ENCODE data around the gene DAB1. TPM values are rescaled to one million over a fixed set of nuclear protein-coding genes. Genes with fewer than 3 reads are reported as not detected.

DAB1 gene
- total RNA-seq, 2 experiments from 2014 or later, result 0.52 to 0.61 TPM

- Mint-ChIP-seq H3K4me3 (no peak overlapping the region), H3K27ac (no peak overlapping the region), H3K27me3 (peaks cover 4% of the 10 kb centered on the region), H3K9me3 (peaks cover 6% of the 10 kb centered on the region), H3K4me1 (ENCODE audit: low read depth) (peaks cover 12% of the 10 kb centered on the region), H3K36me3 (ENCODE audit: low read depth) (no peaks in the 10 kb centered on the region)
- no peaks in the 10 kb centered on the region for H3K27me3 ChIP-seq (ENCODE audit: control insufficient read depth in 1 of 2, insufficient read depth in 2 of 2, low read length in 2 of 2)
- H3K36me3 ChIP-seq (ENCODE audit: insufficient read depth, low read length), result no peaks in the 10 kb centered on the region
- no peaks in the 10 kb centered on the region for H3K9me3 ChIP-seq (ENCODE audit: control insufficient read depth in 1 of 2, insufficient read depth in 1 of 2, low read length in 2 of 2)
- ATAC-seq (ENCODE audit: poor library complexity) (no peak), DNase-seq (no peak)
- H3K4me1 ChIP-seq (ENCODE audit: insufficient read depth, low read length), result peaks cover 19% of the 10 kb centered on the region
- intact Hi-C loops (cut with DNase I, micrococcal nuclease), result no loop called here
- CTCF ChIA-PET, result no interaction called here
- TF ChIP-seq CTCF (IDR thresholded peaks at IDR 0.05), result no peak
- H3K27ac ChIP-seq (ENCODE audit: low read depth in 1 of 2, low read length in 2 of 2), result no peak overlapping the region
- no peak overlapping the region for H3K4me3 ChIP-seq (ENCODE audit: low read length)
- POLR2A ChIA-PET, result no interaction called here
Measured at GRCh38 chr1:57304591-57304990, 119.3 kb downstream of the DAB1 start.

GRCh38 chr1:57302812-57303596 lies 120.9 kb downstream of the DAB1 start:
- peaks cover 17% of the 10 kb centered on the region for H3K4me1 ChIP-seq (ENCODE audit: insufficient read depth, low read length)
- Mint-ChIP-seq H3K27ac (no peak overlapping the region), H3K27me3 (peaks cover 4% of the 10 kb centered on the region), H3K4me1 (ENCODE audit: low read depth) (peaks cover 12% of the 10 kb centered on the region), H3K9me3 (peaks cover 6% of the 10 kb centered on the region), H3K36me3 (ENCODE audit: low read depth) (no peaks in the 10 kb centered on the region), H3K4me3 (no peak overlapping the region)
- no peak for ATAC-seq (ENCODE audit: poor library complexity)
- no peak for TF ChIP-seq CTCF (IDR thresholded peaks at IDR 0.05)
- no peak overlapping the region for H3K4me3 ChIP-seq (ENCODE audit: low read length)
- intact Hi-C loops (cut with DNase I, micrococcal nuclease), result no loop called here
- H3K27ac ChIP-seq (ENCODE audit: low read depth in 1 of 2, low read length in 2 of 2), result no peak overlapping the region
- DNase-seq, result no peak
- H3K9me3 ChIP-seq (ENCODE audit: control insufficient read depth in 1 of 2, insufficient read depth in 1 of 2, low read length in 2 of 2), result no peaks in the 10 kb centered on the region
- no peaks in the 10 kb centered on the region for H3K27me3 ChIP-seq (ENCODE audit: control insufficient read depth in 1 of 2, insufficient read depth in 2 of 2, low read length in 2 of 2)
- ChIA-PET POLR2A (no interaction called here), CTCF (no interaction called here)
- H3K36me3 ChIP-seq (ENCODE audit: insufficient read depth, low read length), result no peaks in the 10 kb centered on the region

- Histone ChIP-seq H3K9me3 (ENCODE audit: control insufficient read depth in 1 of 2, insufficient read depth in 1 of 2, low read length in 2 of 2) (no peaks in the 10 kb centered on the region), H3K27me3 (ENCODE audit: control insufficient read depth in 1 of 2, insufficient read depth in 2 of 2, low read length in 2 of 2) (no peaks in the 10 kb centered on the region), H3K36me3 (ENCODE audit: insufficient read depth, low read length) (no peaks in the 10 kb centered on the region), H3K27ac (ENCODE audit: low read depth in 1 of 2, low read length in 2 of 2) (no peak overlapping the region), H3K4me1 (ENCODE audit: insufficient read depth, low read length) (peaks cover under 1% of the 10 kb centered on the region), H3K4me3 (ENCODE audit: low read length) (no peak overlapping the region)
- Mint-ChIP-seq H3K4me3 (no peak overlapping the region), H3K36me3 (ENCODE audit: low read depth) (no peaks in the 10 kb centered on the region), H3K27ac (no peak overlapping the region), H3K9me3 (no peaks in the 10 kb centered on the region), H3K4me1 (ENCODE audit: low read depth) (no peaks in the 10 kb centered on the region), H3K27me3 (peaks cover 4% of the 10 kb centered on the region)
- intact Hi-C loops (cut with DNase I, micrococcal nuclease), result no loop called here
- ATAC-seq (ENCODE audit: poor library complexity) (no peak), DNase-seq (no peak)
- ChIA-PET POLR2A (no interaction called here), CTCF (no interaction called here)
- TF ChIP-seq CTCF (IDR thresholded peaks at IDR 0.05), result no peak
Measured at GRCh38 chr1:57300186-57300585, 123.7 kb downstream of the DAB1 start.

Measured in CD4-positive, alpha-beta T cell (primary cell).